Activated CD4-positive, alpha-beta T cell treated with anti-CD3 and anti-CD28 coated beads for 48 hours (primary cell): ENCODE results near the gene SSH3.

ENCODE experiments used
- DNase-seq: peaks from one replicate; pipeline ENCODE4 v3.0.0-alpha.2; 2020

SSH3 gene

DNA sequence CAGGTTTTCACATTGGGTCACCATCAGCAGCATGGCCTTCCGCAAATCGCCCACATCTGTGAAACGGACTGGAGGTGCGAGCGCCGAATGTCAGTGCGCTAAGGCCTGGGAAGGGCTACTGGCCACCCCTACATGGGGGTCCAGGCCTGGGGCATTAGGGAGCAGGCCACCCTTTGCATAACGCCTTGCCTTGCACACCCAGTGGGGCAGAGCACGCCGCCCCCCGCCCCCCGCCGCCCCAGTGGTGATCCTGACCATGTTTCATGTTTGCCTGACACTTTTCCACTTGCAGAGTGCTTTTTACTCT lies 34.4 kb upstream of the SSH3 start:
- DNase-seq = no peak

DNA sequence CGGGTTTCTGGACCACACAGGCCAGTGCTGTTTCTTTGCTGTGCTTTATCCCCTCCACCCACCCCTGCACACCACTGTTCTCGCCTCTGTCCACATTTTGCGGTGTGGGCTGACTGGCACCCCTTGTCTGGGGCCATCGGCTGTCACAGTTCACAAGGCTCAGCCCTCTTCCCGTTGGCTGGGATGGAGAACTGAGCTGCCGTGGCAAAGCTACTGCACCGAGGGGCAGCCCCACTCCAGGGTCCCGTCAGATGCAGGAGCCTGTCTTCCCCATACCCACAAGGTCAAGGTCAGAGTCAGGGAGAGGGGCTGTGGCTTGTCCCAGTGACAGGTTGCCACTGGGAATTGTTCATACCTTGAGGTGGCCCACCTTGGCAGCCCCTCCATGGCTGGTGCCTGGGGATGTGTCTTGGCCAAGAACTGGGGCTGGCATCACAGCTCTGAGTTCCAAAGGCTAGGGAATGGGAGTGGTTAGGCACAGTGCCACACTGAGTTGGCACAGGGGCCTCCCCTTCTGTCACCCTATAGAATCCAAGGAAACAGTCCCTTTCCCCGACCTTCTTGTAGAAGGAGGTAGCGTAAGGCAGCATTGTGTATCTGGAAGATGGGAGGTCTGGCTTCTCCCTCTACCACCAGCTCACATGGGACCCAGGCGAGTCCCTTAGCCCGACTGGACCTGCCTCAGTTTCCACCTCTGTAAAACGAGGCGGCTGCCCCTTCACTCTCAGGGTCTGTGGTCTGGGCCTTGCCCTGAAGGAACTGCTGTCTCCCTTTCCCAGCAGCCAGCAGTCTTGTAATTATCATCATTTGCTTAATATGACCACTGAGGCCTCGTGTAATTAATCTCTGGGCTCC lies 33.7 kb upstream of the SSH3 start:
- no peak for DNase-seq

DNA sequence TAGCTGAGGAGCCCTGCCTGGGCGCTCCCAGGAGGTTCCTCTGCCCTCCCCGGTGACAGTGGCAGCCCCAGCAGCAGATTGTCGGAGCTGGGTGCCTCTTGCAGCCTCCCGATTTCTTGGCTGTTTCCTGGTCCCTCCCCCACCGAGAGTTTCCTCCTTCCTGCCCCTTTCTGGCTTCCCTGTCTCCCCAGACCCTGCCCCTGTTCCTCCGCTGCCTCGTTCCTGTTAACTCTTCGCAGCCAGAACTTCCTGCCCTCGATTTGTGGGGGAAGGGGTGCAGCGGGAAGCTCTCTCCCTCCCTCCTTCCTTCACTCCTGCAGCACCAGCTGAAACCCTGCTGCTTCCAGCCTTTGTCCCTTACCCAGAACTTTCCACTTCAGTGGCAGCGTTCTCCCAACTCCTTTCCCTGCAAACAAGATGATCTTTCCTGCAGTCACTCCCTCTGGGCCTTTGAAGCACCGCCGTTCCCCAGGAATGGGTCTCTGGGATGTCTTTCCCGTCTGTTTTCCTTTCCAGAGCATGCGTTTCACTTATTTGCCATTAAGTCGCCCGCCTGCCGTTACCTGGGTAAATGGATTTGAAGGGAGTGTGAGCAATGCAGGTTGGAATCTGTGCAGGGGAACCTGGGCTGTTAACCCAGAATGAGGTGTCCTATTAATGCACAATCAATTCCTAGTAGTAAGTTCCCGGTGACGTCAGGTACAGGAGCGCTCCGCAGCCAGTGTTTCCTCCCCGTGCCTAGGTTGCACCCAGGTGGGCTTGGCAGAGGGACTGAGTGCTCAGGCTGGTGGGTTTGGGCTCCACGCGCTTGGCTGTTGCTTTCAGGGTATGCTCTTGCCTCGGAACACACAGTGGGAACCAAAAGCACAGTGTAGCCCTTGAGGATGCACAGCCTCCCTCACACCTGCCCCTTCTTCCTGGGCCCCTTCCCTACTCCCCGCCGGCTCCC lies 32.8 kb upstream of the SSH3 start:
- peak; percentile 30 for DNase-seq

DNA sequence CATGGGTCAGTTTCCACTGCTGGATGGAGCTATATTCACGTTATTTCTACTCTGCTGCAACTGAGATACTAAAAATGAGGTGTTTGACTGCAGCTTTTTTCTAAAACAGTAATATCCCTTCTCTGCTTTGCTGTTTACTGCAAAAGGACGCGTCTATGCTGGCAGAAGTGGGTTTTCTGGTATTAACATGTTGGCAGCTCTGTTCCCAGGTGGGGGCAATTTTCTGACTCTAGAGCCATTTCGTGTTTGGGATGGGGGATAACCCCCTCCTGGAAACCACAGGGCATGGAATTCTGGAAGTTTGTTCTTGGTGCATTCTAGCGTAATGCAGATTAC lies 32.2 kb upstream of the SSH3 start:
- DNase-seq = no peak

DNA sequence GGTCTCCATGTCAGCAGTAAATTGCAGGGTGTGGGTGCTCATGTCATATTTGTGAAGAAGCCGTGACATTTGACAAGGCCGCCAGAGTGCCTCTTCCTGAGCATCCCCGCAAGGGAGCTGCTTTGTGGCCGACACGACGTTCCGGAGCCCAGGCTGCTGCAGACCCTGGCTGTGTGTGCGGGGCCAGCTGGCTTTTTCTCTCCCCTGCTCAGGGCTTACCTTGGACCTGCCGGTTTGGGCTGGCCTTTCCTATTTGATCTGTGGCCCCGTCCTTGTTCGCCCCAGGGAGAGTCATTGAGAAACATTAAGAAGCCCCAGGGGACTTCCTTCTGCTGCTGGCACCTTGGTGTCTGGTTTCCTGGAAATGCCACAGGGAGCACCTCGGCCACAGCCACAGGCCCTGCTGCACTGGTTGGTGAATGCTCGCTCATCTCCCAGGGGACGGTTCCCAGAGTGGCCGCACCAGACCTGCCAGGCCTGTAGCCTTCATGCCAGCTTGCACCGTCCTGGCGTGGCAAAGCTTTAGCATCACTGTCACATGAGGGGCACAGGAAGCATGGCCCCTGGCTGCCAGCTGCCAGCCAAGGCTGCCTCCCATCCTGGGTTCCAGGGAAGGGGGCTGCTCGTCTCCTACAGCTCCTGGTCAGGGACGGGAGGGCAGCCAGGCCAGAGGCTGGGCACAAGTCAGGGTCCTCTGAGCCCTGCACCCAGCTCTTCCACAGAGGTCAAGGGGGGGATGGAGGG lies 31.6 kb upstream of the SSH3 start:
- DNase-seq = peak; percentile 74

DNA sequence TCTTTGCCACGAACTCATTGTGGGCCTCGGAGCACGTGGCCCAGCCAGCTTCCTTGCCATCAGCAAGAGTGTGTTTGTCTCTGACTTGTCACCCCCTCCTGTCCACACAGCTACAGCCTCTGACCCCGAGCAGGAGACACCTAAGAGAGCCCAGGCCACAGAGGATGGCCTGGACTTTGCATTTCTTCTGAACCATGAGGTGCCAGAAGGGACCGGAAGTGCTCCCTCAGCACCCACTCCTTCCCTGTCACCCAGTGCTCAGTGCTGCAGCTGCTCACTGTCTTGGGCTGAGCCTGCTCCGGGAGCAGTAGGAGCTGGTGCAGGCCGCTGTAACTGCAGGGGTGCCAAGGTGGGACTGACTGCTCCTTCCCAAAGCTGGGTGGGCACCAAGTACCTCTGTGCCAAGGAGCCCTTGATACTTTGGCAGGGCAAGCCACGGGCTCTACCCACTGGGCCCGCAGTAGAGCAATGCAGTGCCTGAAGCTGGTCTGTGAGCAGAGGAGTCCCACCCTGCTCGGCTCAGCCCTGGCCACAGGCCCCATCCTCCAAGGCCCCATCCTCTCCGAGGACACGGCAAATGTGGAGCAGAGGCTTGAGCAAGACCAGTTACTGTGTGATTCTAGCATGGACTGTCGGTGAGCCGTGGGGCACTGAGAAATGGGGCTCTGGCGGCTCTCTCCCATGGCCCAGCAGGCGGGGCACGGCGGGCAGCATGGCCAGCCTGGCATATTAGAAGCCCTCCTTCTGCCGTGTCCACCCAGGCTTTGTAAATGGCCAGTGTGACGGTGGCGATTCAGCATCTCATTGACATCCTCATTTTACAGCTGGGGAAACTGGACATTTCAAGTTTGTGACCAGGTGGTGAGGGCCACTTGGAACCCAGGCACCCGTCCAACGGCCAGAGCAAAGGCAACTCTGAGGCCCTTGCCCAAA lies 30.7 kb upstream of the SSH3 start:
- peak; percentile 65 for DNase-seq

DNA sequence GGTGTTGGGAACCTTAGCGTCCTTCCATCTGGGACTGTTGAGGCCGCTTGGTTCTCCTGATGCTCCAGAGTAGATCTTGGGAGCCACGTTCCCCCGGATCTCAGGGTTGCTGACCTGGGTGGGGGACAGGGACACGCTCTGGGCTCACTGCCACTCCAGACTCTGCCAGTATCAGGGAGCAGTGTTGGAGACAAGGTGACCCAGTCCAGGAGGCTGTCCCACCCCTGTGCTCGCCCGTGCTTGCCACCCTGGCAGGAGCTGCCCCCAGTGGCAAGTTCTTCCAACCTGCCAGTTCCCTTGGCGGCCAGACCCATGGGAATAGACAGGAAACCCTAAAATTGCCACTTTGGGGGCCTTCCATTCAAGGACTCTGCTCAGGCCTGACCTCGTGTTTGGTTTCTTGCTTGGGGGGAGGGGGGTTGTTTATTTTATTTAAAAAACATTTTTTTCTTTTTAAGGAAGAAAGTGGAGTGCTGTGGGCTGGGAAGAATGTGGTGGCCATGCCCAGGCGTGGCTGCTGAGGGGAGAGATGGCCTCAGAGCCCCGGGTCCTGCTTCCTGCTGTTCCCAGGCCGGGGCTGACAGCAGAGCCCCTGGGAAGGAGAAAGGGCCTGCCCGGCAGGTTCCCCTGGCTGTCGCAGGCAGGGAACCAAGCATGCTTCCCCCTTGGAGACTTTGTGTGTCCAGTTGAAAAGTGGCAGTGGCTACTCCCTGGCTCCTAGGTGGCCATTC lies 29.9 kb upstream of the SSH3 start:
- DNase-seq = peak; percentile 3

DNA sequence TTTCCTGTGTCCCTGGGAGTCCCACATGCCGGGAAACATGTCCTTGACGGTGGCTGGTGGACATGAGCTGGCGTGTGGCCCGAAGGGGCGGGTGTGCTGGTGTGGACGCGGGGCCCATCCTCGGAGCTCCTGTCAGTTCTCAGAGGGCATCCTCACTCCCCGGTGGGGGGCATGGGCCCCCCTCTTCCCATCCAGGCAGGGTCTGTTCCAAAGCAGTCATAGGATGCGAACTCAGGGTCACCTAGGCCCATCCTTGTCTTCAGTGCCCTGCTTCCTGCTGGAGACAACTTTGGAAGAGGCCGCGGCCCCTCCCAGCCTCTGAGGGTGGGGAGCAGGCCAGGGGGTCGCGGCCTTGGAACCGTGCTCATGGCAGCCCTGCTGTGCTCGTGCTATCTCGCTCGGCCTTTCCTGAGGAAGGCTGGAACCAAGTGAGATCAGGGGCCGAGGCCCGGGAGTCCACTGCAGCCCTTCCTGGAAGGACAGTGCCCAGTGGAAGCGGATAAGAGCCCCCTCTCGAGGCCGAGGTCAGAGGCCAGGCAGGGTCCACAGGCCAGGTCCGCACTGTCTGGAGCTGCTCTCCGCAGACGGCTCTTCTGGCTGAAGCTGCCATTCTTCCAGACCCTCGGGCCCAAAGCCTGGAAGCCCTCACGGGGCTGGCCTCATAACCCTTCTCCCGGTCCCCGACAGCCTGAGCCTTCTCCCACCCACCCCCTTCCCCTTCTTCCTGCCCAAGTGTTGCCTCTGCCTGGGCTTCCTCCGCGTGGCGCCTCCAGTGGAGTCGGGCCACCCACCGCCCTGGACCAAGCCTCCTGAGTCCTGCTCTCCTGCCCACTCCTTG lies 28.3 kb upstream of the SSH3 start:
- no peak for DNase-seq

DNA sequence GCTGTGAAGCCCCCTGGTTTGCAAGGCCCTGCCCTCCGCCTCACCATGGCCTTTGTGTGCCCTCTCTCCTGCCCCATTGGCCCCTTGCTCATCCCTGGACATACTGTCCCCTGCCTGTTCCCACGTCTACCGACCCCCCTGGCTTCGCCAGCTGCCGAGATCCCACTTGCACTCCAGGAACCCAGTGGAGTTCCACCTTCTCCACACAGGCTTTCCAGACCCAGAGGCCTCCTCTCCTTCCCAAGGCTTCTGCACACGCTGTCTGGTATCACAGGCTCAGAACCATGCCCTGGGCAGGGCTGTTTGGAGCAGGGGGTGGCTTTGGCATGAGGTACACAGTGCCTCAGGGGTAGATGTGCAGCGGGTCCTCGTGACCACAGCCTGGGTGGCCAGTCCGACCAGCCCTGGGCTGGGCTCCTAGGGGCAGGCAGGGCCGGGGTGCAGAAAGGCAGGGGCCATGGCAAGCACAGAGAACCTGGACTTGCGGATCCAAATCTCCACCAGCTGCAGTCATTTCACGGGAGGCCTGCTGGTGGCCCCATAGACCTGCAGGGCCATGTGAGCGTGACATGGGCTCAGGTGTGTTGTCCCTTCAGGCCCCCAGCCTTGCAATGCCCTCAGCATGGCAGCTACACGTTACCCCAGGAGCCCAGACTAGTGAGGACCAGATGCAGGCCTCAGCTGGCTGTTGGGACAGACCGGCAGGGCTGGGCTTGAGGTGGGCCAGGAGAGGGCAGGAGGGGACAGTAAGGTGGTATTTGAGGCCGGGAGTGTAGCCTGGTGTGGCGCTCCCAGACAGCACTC lies 27.5 kb upstream of the SSH3 start:
- peak; percentile 51 for DNase-seq

DNA sequence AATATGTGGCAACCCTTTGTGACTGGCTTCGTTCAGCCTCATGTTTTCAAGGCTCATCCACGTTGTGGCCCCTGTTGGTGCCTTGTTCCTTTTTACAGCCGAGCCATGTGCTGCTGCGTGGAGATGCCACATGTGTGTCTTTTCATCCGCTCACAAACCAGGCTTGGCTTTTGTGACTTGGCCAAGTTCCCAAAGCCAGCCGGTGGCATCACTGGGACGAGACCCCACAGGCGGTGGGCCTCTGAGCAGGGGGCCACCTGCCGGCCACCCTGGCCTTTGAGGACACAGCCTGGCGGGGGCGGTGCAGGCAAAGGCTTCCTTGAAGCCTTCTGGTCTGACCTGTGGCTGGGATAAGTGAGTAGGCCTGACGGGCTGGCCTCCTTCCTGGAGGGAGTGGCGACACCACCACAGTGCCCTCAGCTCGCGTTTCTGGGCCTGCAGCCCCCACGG lies 26.5 kb upstream of the SSH3 start:
- DNase-seq = peak; percentile 69

DNA sequence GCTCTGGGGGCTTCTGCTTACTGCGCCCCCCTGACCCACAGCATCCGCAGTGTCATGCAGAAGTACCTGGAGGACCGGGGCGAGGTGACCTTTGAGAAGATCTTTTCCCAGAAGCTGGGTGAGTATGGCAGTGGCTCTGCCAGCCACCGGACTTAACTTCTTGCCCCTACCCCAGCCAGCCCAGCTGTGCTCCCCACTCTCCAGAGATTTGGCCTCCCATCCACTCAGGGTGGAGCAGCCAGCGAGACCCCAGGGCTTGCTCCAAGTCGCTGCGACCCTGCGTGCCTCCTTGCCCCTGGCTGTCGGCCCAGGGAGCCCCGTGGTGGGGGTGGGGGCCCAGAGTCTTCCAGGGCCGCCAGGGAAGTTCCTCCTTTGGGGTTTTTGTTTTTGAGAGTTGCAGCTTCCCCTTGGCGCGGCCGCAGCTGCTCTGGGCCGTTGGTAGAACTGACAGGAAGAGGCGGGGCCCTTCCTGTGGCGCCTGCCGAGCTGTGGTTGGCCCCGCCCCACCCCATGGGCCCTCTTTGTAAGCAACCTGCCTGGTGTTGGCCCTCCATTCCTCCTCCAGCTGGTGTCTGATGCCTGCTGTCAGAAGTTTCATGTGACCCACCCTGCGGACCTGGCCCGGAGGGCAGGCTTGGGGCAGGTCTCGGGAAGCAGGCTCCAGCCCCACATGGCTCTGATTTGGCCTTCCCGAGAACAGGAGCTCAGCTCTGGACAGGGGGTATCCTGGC lies 25.9 kb upstream of the SSH3 start:
- DNase-seq = peak; percentile 93

DNA sequence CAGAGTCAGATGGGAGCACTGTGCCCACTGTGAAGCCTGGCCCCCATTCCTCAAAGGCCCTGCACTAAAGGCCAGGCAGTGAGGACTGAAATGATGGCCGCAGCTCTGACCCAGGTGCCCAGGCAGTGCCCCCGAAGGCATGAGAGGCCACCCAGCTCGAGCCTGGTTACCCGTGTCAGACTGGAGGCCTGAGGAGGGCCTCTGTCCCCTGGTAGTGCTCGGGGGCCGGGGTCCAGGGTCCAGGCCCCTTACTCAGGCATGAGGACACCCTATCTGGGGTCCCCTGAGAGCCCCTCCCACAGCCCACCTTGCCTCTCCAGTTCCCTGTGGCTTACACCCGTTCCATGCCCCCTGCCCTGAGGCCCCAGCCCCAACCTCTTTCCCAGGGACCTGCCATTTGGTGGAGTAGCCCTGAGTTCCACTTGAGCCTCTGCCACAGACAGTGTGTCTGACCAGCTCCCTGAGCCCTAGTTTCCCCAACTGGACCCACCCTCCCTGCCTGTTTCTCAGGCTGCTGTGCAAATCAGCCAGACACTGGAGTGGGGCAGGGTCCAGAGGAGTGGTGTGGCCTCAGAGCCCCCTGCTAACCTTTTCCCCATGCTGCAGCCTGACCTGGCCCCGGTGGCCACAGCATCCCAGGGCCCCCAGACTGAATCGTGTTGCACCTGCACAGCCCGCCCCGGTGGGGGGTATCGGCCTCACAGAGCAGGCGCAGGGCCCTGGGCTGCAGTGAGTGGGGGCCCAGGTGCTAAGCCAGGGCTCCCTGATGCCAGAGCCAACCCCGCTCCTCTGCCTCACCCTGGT lies 25.0 kb upstream of the SSH3 start:
- no peak for DNase-seq

DNA sequence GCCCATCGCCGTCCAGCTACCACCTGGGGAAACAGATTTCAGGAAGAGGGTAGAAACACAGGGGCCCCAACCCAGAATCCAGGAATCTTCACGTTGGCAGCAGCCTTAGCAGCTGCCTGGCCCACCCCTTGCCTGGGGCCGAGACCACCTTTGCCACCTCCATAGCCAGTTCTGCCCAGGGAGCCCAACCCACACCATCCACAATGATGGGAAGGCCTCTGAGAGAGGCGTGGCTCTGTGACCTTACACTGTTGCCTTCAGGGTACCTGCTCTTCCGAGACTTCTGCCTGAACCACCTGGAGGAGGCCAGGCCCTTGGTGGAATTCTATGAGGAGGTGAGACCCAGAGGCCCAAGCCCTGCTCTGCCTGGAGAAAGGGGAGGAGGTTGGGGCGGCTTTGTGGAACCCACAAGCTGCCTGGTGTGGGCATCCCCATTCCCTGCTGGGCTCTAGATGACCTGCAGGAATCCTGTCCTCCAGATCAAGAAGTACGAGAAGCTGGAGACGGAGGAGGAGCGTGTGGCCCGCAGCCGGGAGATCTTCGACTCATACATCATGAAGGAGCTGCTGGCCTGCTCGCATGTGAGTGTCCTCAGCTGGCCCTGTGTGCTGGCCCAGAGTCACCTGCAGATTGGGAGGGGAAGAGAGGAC lies 24.3 kb upstream of the SSH3 start:
- DNase-seq = no peak

DNA sequence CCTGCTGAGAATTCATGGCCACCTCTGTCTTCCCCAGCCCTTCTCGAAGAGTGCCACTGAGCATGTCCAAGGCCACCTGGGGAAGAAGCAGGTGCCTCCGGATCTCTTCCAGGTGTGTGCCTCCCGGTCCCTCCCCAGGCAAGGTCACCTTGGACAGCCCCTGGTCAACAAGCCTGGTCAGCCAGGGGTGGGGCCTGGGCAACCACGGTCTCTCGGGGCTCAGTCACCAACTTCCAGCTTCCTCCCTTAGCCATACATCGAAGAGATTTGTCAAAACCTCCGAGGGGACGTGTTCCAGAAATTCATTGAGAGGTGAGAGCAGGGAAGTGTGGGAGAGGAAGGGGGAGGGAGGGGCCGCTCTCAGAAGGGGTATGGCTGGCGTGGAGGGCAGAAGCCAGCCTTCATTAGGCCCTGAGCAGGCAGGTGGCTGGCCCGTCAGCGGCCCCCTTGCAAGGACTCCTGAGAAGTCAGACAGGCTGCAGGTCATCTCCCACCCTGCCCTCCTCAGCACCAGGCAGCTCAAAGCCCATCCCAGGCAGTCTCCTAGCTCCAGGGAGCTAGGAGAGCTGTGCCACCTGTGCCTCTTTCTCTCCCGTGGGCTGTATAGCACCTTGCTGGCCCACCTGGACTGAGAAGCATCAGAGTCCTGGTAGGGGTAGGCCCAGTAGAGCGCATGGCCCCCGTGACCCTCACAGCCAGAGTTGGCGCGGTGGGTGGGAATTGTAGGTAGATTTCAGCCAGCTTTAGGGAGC lies 23.6 kb upstream of the SSH3 start:
- no peak for DNase-seq

DNA sequence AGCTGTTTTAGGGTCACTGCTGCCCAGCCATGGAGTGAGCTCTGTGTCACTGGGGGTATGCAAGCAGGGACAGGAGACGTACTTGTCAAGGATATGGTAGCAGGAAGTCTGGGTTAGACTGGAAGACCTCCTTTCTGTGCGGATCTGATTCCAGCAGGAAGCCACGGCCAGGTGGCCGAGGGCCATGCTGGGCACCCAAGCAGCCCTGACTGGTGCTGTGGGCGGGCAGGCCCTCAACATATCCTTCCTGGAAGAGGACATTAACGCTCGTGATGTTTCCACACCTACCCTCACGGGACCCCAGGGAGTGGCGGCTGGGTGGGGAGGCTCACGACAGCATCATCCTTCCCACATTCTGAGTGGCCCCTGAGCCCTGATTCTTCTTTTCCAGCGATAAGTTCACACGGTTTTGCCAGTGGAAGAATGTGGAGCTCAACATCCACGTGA lies 23.0 kb upstream of the SSH3 start:
- DNase-seq = no peak

DNA sequence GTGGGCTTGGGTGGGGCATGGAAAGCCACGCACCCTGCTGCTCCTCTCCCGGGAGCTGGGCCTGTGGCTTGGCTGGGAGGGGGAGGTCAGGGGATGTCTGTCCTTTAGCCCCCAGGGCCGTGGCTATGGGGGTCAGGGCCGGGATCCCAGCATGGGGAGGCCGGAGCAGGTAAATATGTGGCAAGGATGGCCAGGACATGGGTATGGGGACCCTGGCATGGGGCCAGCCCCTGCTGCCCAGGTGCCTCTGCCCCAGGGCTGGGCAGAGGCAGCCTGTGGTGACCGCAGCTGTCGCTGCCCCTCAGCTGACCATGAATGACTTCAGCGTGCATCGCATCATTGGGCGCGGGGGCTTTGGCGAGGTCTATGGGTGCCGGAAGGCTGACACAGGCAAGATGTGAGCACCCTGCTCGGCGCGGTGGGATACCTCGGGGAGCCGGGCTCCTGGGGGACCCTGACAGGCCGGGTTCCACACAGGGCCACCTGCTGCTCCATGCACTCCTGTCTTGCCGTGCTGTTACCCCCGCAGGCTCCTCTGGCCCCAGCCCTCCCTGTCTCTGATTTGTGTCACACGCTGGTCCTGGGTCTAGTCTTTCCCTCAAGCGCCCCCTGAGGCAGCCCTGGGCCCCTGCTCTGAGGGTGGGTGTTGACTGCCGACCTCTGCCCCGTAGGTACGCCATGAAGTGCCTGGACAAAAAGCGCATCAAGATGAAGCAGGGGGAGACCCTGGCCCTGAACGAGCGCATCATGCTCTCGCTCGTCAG lies 22.4 kb upstream of the SSH3 start:
- DNase-seq = no peak
